GM12872 (cell line): ENCODE results near the gene BTN1A1.

Experiments used
- TF ChIP-seq, protein P1 (sequence below): IDR thresholded peaks from 3 replicates; pipeline ENCODE4 v1.5.1; 2011; ENCODE audit warnings: low read depth, mild to moderate bottlenecking, low read length, moderate library complexity; ENCODE audit not compliant: insufficient read depth

Gene BTN1A1

GRCh38 chr6:26531897-26532296 lies 31.8 kb downstream of the BTN1A1 start:
- TF ChIP-seq, protein P1, sequence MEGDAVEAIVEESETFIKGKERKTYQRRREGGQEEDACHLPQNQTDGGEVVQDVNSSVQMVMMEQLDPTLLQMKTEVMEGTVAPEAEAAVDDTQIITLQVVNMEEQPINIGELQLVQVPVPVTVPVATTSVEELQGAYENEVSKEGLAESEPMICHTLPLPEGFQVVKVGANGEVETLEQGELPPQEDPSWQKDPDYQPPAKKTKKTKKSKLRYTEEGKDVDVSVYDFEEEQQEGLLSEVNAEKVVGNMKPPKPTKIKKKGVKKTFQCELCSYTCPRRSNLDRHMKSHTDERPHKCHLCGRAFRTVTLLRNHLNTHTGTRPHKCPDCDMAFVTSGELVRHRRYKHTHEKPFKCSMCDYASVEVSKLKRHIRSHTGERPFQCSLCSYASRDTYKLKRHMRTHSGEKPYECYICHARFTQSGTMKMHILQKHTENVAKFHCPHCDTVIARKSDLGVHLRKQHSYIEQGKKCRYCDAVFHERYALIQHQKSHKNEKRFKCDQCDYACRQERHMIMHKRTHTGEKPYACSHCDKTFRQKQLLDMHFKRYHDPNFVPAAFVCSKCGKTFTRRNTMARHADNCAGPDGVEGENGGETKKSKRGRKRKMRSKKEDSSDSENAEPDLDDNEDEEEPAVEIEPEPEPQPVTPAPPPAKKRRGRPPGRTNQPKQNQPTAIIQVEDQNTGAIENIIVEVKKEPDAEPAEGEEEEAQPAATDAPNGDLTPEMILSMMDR: no peak

- TF ChIP-seq, protein P1: no peak
Observed at GRCh38 chr6:26532699-26533531, 32.8 kb downstream of the BTN1A1 start.

DNA sequence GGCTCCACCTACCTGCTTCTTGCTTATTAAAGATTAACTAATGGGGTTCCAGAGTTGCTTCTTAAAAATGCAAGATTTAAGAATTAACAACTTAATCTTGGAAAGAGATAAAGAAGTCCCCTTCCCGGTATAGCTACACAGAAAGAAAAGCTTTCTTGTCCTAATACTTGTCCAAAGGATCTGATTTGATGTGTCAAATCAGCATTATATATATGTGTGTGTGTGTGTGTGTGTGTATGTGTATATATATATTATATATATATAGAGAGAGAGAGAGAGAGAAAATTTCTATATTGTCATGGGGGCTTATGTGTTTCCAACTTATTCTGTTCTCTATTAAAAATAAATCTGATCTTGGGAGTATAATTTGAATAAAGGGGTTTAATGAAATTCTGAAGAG lies 33.4 kb downstream of the BTN1A1 start:
- TF ChIP-seq, protein P1: no peak

GRCh38 chr6:26534681-26535465 lies 34.8 kb downstream of the BTN1A1 start:
- TF ChIP-seq, protein P1: no peak

DNA sequence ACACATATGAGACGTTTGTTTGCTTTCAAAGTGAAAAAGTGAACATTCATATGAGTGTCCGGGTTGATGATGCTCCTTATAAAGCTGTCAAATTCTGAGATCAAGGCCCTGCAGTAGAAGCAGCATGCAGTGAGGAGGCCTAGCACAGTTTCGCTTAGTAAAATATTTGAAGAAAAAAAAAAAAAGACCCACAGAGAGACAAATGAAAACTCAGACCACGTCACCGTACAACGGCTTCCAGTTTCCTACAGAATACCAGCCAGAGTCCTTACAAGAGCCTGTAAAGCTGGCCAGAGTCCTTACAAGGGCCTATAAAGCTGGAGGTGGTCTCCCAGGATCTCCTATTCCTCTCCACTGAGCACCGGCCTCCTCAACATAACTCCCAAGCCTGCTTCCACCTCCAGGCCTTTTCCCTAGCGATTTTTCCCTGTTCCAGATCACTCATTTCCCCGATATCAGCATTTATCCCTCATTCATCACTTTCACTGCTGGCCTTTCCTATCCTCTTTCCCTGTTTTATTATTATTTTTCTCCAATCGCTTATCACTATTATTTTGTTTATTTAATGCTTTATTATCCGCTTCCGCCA lies 36.6 kb downstream of the BTN1A1 start:
- TF ChIP-seq, protein P1: no peak

DNA sequence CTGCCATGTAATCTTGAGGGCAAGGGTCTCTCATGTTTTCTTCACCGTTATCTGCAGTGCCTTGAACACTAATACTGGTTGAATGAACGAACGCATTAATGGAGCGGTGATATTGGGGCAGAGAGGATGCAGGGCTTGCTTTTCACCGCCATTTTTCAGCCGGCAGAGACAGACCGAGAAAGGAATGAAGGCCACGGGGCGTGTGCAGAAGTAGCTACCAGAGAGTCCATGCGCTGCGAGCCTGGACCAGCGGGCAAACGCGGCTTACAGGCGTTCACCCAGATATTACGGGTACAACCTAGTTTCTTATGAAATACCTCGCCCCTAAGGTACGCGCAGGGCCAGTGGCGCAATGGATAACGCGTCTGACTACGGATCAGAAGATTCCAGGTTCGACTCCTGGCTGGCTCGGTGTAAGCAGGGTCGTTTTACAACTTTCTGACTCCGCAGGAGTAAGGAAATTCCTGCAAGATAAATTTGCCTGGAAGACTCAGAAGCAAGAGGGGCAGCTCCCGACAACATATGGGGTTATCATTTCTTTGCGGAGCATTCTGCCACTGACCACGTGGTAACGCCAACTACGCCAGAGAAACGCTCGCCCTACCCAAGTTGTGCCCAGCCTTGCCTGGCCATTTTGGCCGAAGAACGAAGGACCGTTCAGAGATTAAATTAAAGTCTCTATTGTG lies 37.2 kb downstream of the BTN1A1 start:
- TF ChIP-seq, protein P1: no peak

DNA sequence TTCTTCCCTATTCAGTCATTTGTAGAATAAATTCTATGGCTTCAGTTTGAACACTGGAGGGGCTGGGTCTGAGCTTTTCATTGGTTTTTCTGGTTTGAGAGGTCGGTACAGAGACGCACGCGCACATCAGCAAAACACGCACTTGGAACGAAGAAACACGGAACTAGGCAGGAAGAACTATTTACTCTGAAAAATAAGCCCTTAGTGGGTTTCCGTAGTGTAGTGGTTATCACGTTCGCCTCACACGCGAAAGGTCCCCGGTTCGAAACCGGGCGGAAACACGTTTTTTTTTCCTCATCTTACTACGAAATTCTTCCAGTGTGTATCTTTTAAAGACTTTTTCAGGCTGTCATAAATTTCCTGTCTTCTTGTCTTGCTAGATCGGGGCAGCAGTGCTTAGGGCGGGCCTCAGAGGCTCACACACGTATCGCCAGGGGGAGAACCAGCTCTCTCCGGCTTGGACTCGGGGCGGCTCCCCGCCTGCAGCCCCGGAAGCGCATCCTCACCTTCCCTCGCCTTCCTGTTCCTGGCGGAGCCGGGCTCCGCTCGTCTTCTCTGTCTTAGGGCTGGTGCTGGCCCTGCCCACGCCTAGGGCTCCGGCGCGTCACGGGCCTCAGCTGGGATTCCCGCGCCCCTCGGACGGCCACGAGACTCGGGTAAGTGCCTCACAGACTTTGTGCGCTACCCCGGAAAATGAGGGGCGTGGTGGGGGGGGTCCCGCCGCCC lies 37.9 kb downstream of the BTN1A1 start, which contains the start of gene HMGN4:
Gene HMGN4, plus strand, starts transcription at position 521 of the 726 bp plus-strand sequence. CDS start 6,841 bp downstream, outside the sequence.
- TF ChIP-seq, protein P1: no peak
